HG03103 (cell line): ENCODE results near the gene YPEL2.
"Not testable (repeated sequence)": the region's sequence is repeated elsewhere in the genome, so short reads cannot be mapped to it uniquely, and the experiment has no call there.

ENCODE experiments used
- ATAC-seq: cut with Tn5 transposase; IDR thresholded peaks from one replicate; pipeline ENCODE4 v1.9.1; 2021; ENCODE audit warnings: low read depth; ENCODE audit not compliant: unreplicated experiment

The YPEL2 gene

DNA sequence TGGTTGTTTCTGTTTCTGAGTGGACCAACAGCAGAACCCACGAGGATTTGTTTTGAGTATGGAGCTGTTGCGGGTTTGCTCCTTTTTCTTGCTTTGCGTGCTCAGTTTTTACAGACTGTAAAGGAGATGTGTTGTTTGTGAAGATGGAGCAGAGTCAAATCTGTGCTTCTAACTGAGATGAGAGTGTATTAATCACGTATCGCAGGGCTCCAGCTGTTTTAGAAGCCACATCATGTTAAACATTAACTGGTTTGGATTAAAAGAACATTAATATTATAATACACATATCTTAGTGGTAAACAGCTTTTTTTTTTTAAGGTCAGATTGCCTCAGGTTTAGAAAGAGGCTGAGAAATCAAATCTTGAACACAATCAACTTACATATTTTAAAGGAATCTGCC, 69.4 kb downstream of the YPEL2 start:
- ATAC-seq, result no peak

DNA sequence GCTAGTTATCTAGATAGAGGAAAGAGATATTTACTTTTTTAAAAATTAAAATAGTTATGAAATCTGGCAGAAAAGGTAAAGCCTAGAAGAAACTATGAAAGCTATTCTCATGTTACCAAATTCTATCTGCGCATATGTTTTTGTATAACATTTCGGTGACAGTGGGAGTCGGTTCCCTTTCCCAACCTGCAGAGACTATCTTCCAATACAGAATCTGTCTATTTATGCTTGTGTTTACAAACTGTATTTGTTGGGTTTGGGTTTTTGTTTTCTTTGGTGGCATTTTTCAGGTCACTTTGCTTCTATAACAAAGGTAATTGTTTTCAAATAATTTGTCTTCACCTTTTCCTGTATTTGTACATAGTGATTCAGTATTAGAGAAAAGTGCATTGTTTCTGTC, 69.8 kb downstream of the YPEL2 start:
- ATAC-seq, result no peak

DNA sequence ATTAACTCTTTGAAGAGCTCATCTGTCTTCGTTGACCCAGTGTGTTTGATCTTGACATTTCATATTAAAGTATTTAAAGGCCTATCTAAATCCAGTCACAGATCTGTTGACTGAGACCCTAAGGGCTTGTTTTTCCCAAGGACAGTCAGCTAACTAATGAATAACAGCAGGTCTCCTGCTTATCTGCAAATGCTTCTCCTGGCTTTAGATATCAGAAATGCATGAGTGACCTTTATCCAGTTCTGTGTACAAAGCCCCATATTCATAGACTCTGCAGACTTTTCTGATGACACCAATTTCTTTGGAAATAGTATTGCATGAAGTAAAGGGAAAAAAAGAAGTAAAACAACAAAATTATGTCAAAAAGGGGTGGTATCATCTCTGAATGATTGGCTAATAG, 70.3 kb downstream of the YPEL2 start:
- no peak for ATAC-seq

DNA sequence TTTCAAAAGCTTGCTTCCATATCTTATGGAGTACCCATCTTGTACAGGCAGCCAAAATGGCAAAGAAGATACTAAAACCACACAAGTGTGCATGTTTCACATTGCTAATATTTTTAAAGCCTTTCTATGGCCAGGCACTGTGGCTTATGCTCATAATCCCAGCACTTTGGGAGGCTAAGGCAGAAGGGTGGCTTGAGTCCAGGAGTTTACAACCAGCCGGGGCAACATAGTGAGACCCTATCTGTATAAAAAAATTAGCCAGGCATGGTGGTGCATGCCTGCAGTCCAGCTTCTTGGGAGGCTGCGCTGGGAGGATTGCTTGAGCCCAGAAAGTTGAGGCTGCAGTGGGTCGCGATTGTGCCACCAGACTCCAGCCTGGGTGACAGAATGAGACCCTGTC, 71.3 kb downstream of the YPEL2 start:
- ATAC-seq, result no peak

DNA sequence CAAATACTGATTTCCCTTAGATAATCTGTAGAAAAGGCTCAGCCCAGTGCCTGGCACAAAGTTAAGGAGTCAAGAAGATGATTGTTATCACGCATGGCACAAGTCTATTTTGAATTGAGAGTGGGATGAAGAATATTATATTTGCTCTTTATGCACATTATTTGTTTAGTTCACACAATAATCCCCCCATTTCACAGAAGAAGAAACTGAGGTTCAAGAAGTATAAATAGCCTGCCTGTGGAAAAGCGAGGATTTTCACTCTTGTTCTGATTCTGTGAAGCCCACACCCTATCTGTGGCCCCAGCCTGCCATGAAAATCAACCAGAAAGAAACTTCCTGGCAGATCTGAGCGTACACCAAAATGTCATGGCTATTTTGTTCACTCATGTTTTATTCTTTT, 73.0 kb downstream of the YPEL2 start:
- no peak for ATAC-seq

DNA sequence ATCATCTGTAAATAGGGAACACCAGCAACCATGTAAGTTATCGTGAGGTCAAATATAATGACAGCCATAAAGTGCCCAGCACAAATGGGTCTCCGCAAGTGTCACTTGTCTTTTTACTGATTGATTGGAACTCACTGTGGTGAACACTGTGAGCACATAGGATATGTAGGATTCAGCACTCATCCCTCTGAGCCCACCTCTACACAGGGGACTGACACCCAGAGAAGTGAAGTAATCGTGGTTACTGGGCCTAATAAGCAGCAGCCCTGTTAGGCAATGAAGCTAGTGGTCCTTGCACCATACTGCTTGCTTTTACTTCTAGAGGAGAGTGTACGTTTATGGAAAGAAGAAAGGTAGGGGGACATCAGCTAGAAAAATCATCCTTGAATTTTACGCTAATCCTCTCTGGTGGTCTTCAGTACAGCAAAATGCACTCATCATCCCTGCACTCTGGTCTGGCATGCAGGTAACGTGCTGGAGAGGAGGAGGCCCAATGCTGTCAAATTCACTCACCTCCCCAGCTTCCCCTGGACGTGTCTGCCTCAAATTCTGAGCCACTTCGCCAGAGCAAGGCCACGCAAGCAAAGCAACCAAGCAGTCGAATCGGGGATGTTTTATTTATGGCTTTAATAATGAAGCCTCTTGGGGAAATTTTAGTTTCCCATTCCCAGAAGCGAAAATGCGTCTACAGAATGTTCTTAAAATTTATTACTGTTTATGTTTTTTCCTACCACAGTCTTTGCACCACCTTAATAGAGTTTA, 74.7 kb downstream of the YPEL2 start:
- no peak for ATAC-seq

DNA sequence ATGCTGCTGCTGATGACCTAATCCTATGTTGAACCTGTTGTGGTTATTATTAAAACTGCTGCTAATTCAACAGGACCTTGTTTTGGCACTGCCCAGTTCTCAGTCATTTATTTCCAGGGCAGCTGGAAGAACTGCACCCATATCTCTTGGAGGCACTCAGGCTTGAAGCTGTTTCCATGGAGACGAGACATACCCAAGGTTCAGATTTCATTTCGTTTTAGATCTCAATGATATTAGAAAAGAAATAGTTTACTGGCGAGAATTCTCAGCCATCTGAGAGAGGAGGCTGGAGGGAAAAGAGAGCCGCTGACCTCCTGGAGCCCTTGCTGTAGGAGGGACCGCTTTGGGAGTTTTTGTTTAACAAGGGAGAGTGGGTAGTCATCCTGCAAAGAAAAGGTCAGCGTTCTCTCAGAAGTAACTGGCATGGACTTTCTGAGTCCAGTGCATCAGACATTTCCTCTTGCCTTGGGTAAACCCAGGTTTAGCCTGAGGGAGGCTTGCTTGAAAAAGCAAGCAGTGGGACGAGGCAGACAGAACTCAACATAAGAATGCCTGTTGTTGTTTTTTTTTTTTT, 75.4 kb downstream of the YPEL2 start:
- no peak for ATAC-seq

DNA sequence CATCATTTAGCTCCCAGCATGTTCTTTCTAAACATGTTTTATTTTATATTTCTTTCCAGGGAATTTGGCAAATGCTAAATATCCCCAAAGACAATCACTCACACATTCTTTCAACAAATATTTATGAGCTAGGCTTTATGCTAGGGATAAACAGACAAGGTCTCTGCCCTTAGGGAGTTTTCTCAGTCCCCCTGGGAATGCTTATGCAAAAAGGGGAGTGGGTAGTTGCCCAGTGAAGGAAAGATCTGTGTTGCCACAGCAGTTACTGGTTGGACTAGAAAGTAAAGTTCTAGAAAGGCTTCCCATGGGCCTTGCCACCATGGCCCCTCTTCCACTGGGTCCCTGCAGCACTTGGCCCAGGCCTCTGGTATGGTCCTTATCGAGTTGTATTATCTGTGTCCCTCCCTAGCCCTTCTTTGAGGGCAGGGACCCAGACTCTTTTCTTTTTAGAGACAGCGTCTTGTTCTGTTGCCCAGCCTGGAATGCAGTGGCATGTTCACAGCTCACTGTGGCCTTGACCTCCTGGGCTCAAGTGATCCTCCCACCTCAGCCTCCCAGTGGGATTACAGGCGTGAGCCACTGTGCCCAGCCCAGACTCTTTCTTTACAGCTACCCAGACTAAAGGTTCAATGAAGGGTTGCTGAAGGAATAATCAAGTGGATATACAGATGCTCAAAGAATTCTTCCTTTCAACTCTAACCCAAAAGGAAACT, 78.0 kb downstream of the YPEL2 start:
- ATAC-seq, result no peak

DNA sequence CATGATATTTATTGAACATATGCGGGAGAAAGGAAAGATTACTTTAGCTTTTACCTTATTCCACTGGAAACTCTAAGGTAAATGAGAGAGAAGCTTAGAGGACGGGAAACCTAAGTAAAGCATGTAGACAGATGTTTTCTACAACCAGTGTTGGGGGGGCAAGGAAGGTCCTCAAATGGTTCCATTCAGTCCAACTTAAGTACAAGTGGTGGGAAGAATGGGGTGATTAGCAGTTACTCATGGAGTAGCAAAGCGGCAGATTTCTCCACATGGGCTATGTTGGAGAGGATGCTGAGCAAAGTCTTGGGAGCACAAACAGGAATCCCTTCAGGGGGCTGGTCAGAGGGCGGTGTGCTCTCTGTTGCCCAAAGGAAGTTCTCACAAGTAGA, 78.6 kb downstream of the YPEL2 start:
- no peak for ATAC-seq

DNA sequence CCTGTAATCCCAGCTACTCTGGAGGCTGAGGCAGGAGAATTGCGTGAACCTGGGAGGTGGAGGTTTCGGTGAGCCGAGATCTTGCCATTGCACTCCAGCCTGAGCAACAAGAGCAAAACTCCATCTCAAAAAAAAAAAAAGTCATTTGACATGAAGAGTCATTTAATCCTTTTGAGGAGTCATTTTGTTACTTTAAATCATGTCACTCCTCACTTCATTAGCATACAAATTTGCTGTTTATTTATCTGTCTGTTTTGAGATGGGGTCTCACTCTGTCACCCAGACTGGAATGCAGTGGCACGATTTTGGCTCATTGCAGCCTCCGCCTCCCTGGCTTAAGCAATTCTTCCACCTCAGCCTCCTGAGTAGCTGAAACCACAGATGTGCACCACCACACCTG, 81.0 kb downstream of the YPEL2 start:
- ATAC-seq, result not testable (repeated sequence)

DNA sequence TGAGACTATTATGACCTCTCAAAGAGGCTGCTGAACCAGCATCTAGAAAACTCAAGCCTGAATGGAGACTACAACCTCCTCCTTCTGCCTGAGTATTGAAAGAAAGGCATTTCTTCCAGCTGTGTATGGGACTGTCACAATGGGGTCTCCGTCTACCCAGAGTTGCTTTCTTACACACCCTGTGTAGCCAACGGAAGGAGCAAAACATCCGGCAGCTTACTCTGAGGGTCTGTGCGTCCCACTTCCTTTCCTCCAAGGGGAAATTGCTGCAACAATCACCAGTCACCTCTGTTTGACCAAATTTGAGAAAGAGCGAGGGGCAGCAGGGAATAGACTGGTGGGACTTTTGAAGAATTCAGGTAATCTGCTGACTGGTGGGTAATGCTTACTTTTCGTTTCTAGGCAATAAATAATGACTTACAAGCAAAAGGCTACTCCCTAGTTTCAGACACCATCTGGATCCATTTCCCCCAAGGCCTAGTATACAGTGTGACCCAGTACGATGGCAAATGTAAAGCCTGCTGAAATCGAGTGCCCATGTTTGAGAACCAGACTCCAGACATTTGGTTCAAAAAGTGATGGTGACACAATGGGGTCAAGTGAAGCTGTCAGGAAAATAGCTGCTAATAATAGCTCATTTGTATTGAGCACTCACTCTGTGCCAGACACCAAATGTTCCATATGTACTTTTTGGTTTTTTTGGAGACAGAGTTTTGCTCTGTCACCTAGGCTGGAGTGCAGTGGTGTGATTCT, 81.7 kb downstream of the YPEL2 start:
- ATAC-seq, result no peak

DNA sequence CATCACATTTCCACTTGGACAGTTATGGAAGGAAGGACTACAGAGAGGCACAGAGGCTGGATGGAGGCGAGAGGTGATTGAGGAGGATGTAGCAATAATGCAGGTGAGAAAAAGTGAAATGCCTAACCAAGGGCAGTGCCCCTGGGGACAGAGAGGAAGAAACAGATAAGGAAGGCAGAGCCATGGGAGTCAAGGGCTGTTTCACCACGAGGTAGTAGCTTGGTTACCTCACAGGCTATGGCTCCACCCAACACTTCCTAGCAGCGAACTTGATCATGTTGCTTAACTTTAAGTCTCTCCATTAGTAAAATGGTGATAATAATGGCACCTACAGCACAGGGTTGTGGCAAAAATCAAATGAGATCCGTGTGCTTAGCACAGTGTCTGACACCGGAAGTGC, 83.9 kb downstream of the YPEL2 start:
- ATAC-seq, result no peak

DNA sequence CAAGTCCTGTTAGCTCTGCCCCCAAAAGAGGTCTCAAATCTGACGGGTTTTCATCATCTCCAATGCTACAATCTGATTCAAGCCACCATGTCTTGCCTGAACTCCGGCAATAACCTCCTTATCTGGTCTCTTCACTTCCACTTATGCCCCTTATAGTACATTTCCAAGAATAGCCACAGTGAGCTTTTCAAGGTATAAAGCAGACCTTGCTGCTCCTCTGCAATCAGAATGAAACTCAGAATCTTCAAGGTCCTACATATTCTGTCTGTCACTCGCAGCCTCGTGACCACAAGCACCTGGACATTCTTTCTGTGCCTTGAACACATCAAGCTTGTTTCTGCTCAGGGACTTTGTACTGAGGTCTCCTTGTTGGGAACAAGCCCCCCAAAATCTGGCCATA, 84.7 kb downstream of the YPEL2 start:
- ATAC-seq, result no peak

DNA sequence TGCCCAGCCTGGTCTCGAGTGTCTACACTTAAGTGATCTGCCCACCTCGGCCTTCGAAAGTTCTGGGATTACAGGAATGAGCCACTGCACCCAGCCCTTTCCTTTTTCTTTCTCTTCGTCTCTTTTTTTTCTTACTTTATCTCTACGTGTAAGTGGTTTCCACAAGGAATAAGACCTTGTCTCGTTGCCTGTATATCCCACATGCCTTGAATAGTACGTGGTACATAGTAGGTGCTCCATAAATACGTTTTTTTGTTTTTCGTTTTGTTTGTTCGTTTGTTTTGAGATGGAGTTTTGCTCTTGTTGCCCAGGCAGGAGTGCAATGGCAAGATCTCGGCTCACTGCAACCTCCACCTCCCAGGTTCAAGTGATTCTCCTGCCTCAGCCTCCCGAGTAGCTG, 86.0 kb downstream of the YPEL2 start:
- no peak for ATAC-seq

DNA sequence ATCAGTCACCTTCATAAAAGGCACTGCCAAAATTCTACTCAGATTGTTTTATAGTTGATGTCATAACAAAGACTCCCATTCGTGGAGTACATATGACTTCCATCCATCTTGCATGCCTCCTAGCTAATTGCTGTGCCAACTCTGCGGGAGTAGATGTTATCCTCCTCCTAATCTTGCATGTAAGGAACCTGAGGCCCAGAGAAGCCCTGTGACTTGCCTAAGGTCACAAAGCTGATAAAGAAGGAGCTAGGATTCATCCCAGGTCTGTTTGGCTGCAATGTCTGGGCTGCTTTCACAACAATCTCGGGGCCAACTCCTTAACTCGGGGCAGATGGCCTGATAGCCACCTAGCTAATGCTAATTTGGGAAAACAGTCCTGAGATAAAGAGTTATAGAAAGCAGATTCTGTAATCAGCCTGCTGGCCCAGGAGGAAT, 87.3 kb downstream of the YPEL2 start:
- ATAC-seq, result no peak

DNA sequence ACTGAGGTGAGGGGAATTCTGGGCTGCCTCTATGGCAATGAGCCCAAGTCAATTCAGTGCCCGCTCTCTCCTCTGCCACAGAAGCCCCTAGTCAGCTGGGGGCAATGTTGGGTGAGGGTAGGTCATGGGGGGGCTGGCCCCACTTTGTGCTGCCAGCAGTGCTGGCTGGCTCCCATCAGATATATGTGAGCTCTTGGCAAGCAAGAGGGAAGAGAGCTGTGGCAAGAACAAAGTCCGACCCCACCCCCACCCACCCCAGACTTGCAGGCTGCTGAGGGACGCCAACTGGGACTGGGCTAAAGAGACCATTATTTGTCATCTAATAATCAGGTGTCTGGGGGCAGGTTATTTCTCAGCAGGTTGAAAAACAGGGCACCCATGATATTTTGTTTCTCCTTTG, 89.4 kb downstream of the YPEL2 start:
- ATAC-seq, result no peak

DNA sequence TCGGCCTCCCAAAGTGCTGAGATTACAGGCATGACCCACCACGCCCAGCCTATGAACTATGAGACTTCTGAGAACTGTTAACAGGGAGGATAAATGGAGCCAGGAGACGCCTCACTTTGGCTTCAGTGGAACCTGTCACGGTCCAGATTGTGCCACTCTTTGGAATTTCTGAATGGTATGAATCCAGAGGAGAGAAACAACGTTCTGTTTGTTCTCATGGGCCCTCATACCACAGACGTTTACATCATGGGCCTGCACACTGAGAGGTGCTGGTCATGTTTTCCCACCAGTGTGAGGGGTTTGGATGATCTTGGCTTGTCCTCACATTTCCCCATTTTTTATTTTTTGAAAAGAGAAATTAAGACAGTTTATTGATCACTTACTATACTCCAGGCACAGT, 90.3 kb downstream of the YPEL2 start:
- ATAC-seq, result no peak

DNA sequence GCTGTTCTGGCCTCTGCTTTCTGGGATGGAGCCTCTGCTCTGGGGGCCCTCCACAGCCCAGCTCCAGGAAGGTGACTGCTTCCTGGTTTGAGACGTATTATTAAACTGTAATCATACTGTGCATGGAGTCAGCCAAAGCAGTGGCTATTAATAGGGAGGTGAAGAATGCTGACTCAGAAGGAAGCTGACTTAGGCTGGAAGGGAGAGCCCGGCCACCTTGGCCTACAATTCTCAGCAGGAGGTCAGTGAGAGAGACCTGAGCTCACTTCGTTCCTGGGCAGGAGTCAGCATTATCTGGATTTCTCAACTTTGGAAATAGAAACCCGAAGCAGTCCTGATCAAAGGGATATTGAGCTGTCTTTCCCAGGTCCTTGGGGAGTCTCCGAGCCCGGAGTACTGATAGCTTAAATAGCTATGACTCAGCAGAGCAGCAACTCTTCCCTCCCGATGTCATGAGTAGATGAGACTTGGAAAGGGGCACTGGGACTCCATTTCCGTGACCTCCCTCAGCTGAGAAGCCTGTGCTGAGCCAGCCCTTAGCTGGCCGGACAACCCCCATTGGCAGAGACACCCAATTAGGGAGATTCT, 91.8 kb downstream of the YPEL2 start:
- ATAC-seq, result no peak

DNA sequence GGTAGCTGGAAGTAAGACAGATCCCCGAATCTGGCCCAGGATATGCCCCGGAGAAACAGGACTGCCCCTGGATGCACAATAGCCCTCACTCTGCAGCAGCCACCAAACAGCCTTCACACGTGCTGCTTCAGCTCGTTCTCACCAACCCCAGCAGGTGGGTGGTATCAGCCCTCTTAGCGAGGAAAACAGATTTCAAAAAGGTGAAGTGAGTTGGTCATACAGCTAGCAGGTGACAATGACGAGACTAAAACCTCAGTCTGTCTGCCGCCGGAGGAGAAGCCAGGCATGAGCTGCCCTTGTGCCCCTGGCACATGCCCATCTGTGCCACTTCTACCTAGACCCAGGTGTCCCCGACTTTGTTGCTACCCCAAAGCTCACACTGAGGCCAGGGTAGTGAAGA, 92.4 kb downstream of the YPEL2 start:
- ATAC-seq, result no peak

DNA sequence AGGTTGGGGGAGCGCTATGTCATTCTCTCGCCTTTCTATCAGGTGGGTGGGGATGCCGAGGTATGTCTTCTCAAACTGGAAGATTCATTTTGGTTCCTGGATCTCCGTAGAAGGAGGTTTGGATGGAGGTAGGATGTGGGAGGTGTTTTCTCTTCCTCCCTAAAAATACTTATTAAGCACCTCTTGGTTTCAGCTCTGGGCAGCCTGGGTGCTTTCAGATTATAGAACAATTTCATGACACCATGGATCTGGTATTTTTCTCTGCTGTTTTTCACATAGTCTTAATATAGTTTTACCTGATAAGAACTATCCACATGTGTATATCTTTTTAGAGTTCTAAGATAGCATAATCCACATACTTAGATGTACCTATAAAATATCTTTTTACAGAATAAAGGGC, 92.9 kb downstream of the YPEL2 start:
- ATAC-seq, result no peak
